OCI-LY1 (cell line): ENCODE data around the gene TMSB15A.
"Not testable (repeated sequence)": the region's sequence is repeated elsewhere in the genome, so short reads cannot be mapped to it uniquely, and the experiment has no call there.

Experiments used
- H2AFZ ChIP-seq: fragments of 200-600 bp; sonication (generic), shearing (Covaris generic); 2 replicates; pipeline ENCODE4 v1.6.0; 2014; ENCODE audit warnings: antibody characterized with exemption, mild to moderate bottlenecking, low read length
- H3F3A ChIP-seq: fragments of 200-600 bp; sonication (generic), shearing (Covaris generic); 2 replicates; pipeline ENCODE4 v1.6.0; 2014; ENCODE audit warnings: mild to moderate bottlenecking, antibody characterized with exemption, low read length, moderate library complexity; ENCODE audit not compliant: insufficient read depth
- H3K27ac ChIP-seq: fragments of 200-600 bp; sonication (generic); 2 replicates; pipeline ENCODE4 v1.5.1; 2014; ENCODE audit warnings: low read length, mixed run types, mild to moderate bottlenecking, low read depth; ENCODE audit not compliant: poor library complexity, severe bottlenecking
- H3K27me3 ChIP-seq: fragments of 200-600 bp; sonication (generic); 2 replicates; pipeline ENCODE4 v1.6.0; 2014; ENCODE audit warnings: antibody characterized with exemption, mild to moderate bottlenecking, low read length, moderate library complexity; ENCODE audit not compliant: insufficient read depth
- H3K36me3 ChIP-seq: fragments of 200-600 bp; sonication (generic); 2 replicates; pipeline ENCODE4 v1.6.1; 2014; ENCODE audit warnings: mild to moderate bottlenecking, antibody characterized with exemption, low read length, moderate library complexity, mixed read lengths; ENCODE audit not compliant: insufficient read depth
- H3K4me1 ChIP-seq: fragments of 200-600 bp; sonication (generic); 2 replicates; pipeline ENCODE4 v1.5.1; 2014; ENCODE audit warnings: mild to moderate bottlenecking, low read length, moderate library complexity; ENCODE audit not compliant: insufficient read depth, severe bottlenecking
- H3K4me2 ChIP-seq: fragments of 200-600 bp; sonication (generic), shearing (Covaris generic); 2 replicates; pipeline ENCODE4 v1.6.1; 2014; ENCODE audit warnings: low read length
- H3K4me3 ChIP-seq: fragments of 200-600 bp; sonication (generic); 2 replicates; pipeline ENCODE4 v1.5.1; 2014; ENCODE audit warnings: low read length, low read depth, mild to moderate bottlenecking, mixed read lengths; ENCODE audit not compliant: poor library complexity, severe bottlenecking
- H3K79me2 ChIP-seq: fragments of 200-600 bp; shearing (Covaris generic); 2 replicates; pipeline ENCODE4 v1.6.1; 2016; ENCODE audit warnings: mixed run types, low read length, mixed read lengths; ENCODE audit not compliant: insufficient read depth
- H3K9ac ChIP-seq: fragments of 200-600 bp; sonication (generic), shearing (Covaris generic); 2 replicates; pipeline ENCODE4 v1.6.1; 2014; ENCODE audit warnings: mild to moderate bottlenecking, low read length, mixed read lengths
- H3K9me2 ChIP-seq: fragments of 200-600 bp; sonication (generic), shearing (Covaris generic); 2 replicates; pipeline ENCODE4 v1.6.1; 2014; ENCODE audit warnings: low read depth, mild to moderate bottlenecking, low read length, mixed read lengths
- H3K9me3 ChIP-seq: fragments of 200-600 bp; shearing (Covaris generic); 2 replicates; pipeline ENCODE4 v1.6.1; 2014; ENCODE audit warnings: low read length, mixed read lengths
- H4K20me1 ChIP-seq: fragments of 200-600 bp; sonication (generic), shearing (Covaris generic); 2 replicates; pipeline ENCODE4 v1.6.0; 2016; ENCODE audit warnings: mild to moderate bottlenecking, low read length; ENCODE audit not compliant: insufficient read depth
- EZH2 ChIP-seq: fragments of 200-600 bp; sonication (generic), shearing (Covaris generic); IDR thresholded peaks from 2 replicates; pipeline ENCODE4 v1.8.0; 2017; ENCODE audit warnings: borderline replicate concordance, mixed run types, mild to moderate bottlenecking, antibody characterized with exemption, low read length, moderate library complexity, mixed read lengths
- TF ChIP-seq, protein P1 (sequence below): fragments of 200-600 bp; sonication (generic), shearing (Covaris generic); IDR thresholded peaks from 2 replicates; pipeline ENCODE4 v1.5.1; 2017; ENCODE audit warnings: mild to moderate bottlenecking, antibody characterized with exemption, low read length, moderate library complexity, mixed read lengths

The TMSB15A gene

DNA sequence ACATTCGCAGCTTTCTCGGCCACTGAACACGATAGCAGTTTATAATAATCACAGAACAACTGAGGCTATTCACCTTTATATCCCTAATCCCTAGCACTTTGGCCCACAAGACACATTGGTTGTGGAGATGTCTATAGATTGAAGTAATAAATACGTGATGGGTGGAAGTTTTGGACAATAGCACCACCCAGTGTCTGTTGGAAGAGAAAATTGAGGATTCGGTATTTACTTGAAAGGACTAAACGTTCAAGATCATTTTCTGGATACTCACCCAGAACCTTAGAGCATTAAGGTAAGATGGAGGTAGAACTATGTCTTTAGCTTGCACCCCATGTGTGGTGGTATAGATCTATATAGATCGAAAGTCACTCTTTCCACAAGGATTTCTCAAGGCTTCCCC is 787 bp upstream of the TMSB15A start:
- no peaks in the 10 kb centered on the region for H3K79me2 ChIP-seq
- H3K4me3 ChIP-seq = no peak overlapping the region
- H4K20me1 ChIP-seq = no peaks in the 10 kb centered on the region
- TF ChIP-seq, protein P1, sequence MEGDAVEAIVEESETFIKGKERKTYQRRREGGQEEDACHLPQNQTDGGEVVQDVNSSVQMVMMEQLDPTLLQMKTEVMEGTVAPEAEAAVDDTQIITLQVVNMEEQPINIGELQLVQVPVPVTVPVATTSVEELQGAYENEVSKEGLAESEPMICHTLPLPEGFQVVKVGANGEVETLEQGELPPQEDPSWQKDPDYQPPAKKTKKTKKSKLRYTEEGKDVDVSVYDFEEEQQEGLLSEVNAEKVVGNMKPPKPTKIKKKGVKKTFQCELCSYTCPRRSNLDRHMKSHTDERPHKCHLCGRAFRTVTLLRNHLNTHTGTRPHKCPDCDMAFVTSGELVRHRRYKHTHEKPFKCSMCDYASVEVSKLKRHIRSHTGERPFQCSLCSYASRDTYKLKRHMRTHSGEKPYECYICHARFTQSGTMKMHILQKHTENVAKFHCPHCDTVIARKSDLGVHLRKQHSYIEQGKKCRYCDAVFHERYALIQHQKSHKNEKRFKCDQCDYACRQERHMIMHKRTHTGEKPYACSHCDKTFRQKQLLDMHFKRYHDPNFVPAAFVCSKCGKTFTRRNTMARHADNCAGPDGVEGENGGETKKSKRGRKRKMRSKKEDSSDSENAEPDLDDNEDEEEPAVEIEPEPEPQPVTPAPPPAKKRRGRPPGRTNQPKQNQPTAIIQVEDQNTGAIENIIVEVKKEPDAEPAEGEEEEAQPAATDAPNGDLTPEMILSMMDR = no peak; the same call in 1 of the 2 replicates
- no peak for TF ChIP-seq EZH2
- no peaks in the 10 kb centered on the region for H3K4me1 ChIP-seq
- no peak overlapping the region for H3K9ac ChIP-seq
- H3K36me3 ChIP-seq = no peaks in the 10 kb centered on the region
- H2AFZ ChIP-seq = no peak overlapping the region
- no peaks in the 10 kb centered on the region for H3K27me3 ChIP-seq
- H3K9me3 ChIP-seq = no peaks in the 10 kb centered on the region
- H3K9me2 ChIP-seq = no peaks in the 10 kb centered on the region
- no peak overlapping the region for H3K27ac ChIP-seq
- no peaks in the 10 kb centered on the region for H3F3A ChIP-seq
- no peak overlapping the region for H3K4me2 ChIP-seq

DNA sequence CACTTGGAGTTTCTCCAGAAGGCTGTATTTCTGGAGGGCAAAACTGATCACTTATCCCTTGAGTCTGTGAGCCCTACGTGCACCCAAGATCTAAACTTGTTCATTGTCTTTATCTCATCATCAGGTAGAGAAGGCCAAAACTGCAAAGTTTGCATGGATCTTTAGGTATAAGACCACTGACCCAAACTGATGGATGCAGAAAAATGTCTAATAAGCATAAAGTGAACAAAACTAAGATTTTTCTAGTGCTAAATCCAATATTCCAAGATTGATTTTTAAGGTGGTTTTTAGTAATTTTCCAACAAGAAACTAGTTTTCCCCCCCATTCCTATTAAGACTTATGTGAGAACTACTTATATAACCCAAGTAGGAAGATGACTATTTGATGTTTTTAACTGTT is 2.0 kb downstream of the TMSB15A start:
- no peaks in the 10 kb centered on the region for H3F3A ChIP-seq
- H3K9me3 ChIP-seq = no peaks in the 10 kb centered on the region
- no peaks in the 10 kb centered on the region for H3K27me3 ChIP-seq
- no peak overlapping the region for H3K9ac ChIP-seq
- TF ChIP-seq, protein P1 = no peak
- no peak for TF ChIP-seq EZH2
- no peak overlapping the region for H3K4me2 ChIP-seq
- H2AFZ ChIP-seq = no peak overlapping the region
- no peaks in the 10 kb centered on the region for H4K20me1 ChIP-seq
- H3K27ac ChIP-seq = no peak overlapping the region
- H3K4me1 ChIP-seq = no peaks in the 10 kb centered on the region
- H3K79me2 ChIP-seq = no peaks in the 10 kb centered on the region
- H3K36me3 ChIP-seq = no peaks in the 10 kb centered on the region
- no peak overlapping the region for H3K4me3 ChIP-seq
- no peaks in the 10 kb centered on the region for H3K9me2 ChIP-seq

GRCh38 chrX:102498732-102499131 is 17.8 kb downstream of the TMSB15A start:
- H3K4me2 ChIP-seq = no peak overlapping the region
- no peaks in the 10 kb centered on the region for H3K4me1 ChIP-seq
- no peak overlapping the region for H3K9ac ChIP-seq
- H3K36me3 ChIP-seq = no peaks in the 10 kb centered on the region
- H2AFZ ChIP-seq = no peak overlapping the region
- H3F3A ChIP-seq = no peaks in the 10 kb centered on the region
- no peaks in the 10 kb centered on the region for H3K79me2 ChIP-seq
- no peaks in the 10 kb centered on the region for H3K9me2 ChIP-seq
- H4K20me1 ChIP-seq = no peaks in the 10 kb centered on the region
- no peak overlapping the region for H3K4me3 ChIP-seq
- H3K9me3 ChIP-seq = no peaks in the 10 kb centered on the region
- H3K27me3 ChIP-seq = no peaks in the 10 kb centered on the region
- TF ChIP-seq EZH2 = no peak
- no peak overlapping the region for H3K27ac ChIP-seq

GRCh38 chrX:102491766-102492165 is 24.8 kb downstream of the TMSB15A start:
- Histone ChIP-seq H3K9me3 (no peaks in the 10 kb centered on the region), H3K4me1 (no peaks in the 10 kb centered on the region), H3F3A (no peaks in the 10 kb centered on the region), H3K27me3 (no peaks in the 10 kb centered on the region), H3K27ac (no peak overlapping the region), H3K9ac (no peak overlapping the region), H3K79me2 (no peaks in the 10 kb centered on the region), H3K4me2 (no peak overlapping the region), H2AFZ (no peak overlapping the region), H3K4me3 (no peak overlapping the region), H4K20me1 (no peaks in the 10 kb centered on the region), H3K9me2 (no peaks in the 10 kb centered on the region), H3K36me3 (no peaks in the 10 kb centered on the region)
- no peak for TF ChIP-seq EZH2
- TF ChIP-seq, protein P1 = no peak

DNA sequence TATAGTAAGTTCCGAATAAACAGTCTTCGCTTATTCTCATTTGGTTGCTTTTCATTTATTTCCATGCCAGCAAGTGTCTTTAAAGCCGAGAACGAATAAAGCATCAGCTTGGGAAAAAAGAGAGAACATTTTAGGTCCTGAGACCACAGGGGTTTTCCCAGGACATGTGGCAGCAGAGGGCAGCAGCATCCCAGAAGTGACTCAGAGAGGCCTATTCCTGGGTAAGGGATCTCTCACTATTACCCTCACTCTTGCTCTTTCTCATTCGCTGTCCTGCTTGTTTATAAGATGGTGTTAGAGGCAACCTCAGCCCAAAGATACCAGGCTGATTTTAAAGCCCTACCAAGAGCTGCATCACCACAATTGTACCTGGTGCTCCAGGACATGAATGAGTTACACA is 37.8 kb downstream of the TMSB15A start:
- H3K36me3 ChIP-seq, H3K4me3 ChIP-seq, H3F3A ChIP-seq, H3K4me2 ChIP-seq, H3K79me2 ChIP-seq, H3K4me1 ChIP-seq, H3K9me3 ChIP-seq, H3K27me3 ChIP-seq, H3K9ac ChIP-seq, H4K20me1 ChIP-seq, H3K27ac ChIP-seq, H2AFZ ChIP-seq, H3K9me2 ChIP-seq: not testable (repeated sequence)
